NCI-H1092 (cell line): ENCODE data around the gene HAUS5.

Source experiments
- DNase-seq: peaks from one replicate; lab custom pipeline; 2025; lab: John Stamatoyannopoulos, UW

Gene HAUS5

DNA sequence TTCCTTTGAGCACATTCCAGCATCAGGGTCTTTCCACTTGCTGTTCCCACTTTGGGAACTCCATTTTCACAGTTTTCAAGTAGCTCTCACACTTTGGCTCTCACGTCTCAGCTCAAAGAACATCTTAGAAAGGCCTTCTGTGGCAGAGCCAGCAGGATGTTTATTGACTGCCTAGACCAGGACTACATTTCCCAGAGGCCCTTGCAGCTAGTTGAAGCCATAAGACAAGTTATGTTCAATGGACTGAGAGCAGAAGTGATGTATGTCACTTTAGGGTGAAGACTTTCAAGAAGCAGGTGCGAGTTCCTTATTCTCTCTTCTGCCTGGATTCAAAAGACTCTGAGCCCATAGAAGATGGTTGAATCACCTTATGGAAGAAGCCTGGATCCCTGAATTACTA lies 4.3 kb upstream of the HAUS5 start:
- DNase-seq, result no peak

DNA sequence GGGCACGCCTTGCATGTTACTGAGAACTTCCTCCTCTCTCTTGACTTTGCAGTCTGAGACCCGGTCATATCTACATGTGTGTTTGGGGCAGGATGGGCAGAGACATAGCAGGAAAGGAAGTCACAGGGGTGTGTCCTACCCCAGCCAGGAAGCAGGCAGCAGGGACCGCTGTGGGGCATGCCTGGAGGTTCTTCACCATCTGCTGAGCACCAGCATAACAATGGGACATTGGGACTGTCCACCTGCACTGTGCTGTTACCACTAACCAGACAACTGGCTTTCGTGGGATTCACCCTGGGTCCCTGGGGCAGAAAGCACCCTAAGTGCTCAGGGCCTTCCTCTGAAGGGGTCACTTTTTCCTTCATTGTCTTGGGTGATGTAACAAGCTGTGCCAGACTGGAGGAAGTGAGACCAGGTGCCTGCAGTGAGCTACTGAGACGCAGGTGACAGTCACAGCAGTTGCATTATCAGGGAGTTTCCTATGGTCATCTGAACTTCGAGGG lies 2.6 kb upstream of the HAUS5 start:
- DNase-seq, result no peak

GRCh38 chr19:35612224-35612558 lies 344 bp upstream of the HAUS5 start:
- no peak for DNase-seq

DNA sequence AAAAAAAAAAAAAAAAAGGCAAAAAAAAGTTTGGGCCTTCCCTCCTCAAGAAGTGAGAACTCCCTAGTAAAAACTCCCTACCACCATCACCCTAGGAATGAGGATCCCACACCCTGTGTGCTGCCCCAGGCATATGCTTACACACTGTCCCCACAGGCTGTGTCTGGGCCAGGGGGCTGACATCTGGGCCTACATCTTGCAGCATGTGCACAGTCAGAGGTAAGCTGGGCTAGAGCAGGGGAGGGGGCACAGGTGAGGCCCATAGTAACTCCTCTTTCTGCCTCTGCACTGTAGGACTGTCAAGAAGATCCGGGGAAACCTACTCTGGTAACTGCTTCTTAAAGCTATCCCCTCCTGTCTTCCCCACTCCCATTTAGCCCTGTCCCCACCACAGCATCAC lies 1.0 kb downstream of the HAUS5 start:
- no peak for DNase-seq

DNA sequence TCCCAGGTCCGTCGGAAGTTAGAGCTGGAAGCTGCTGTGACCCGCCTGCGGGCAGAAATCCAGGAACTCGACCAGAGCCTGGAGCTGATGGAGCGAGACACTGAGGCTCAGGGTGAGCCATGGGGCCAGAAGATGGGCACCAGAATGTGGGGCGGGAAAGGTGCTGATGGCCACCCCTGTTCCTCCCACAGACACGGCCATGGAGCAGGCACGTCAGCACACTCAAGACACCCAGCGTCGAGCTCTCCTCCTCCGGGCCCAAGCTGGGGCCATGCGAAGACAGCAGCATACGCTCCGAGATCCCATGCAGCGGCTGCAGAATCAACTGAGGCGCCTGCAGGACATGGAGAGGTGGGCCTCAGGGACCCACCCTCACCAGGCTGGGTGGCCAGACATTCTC lies 2.5 kb downstream of the HAUS5 start:
- no peak for DNase-seq

- no peak for DNase-seq
Observed at GRCh38 chr19:35618857-35619256, 6.3 kb downstream of the HAUS5 start.

GRCh38 chr19:35619290-35619923 lies 6.9 kb downstream of the HAUS5 start:
- no peak for DNase-seq

- DNase-seq, result no peak
Observed at GRCh38 chr19:35620001-35620400, 7.5 kb downstream of the HAUS5 start.

DNA sequence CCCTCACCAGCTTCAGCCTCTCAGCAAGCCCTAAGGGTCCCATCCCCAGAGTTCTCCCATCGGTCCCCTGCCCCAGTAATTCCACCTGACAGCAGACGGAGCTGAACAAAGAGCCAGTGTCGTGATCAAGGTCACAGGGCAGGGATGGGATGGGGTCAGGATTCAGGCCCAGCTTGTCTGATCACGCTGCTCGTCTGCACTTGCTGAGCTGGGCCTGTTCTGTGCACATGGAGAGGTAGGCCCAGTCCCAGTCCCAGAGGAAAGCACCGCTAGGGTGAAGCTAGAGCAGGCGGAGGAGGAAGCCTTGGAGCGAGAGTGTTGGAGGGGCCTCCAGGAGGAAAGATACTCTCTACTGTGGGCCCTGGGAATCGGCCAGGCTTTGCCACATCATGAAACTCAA lies 9.2 kb downstream of the HAUS5 start:
- DNase-seq, result no peak

GRCh38 chr19:35622750-35623149 lies 10.2 kb downstream of the HAUS5 start:
- no peak for DNase-seq

DNA sequence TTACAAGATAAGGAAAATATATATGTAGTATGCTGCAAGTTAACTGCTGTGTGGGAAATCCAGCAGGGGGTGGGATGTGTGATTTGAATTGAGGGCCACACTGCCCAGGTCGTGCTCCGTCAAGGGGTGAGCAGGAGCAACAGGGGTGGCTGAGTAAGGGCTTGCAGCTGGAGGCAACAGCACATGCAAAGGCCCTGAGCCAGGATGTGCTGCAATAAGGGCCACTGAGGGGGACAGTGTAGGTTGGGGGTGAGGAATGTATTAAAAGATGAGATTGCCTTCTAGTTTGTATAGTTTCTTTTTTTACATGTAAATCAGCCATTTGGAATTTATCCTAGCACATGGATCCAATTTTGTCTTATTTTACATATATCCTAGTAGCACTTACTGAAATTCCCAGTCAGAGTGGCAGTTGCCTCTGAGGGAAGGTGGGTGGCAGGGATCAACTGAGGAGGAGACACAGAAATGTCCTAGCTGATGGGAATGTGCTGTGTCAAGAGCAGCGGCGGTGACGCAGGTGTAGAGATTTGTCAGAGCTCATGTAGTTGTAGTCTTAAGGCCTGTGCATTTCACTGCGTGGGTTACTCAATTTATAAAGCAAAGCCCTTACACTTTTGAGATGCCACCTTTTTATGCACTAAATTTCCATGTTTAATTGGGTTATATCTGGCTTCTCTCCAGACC lies 10.9 kb downstream of the HAUS5 start:
- DNase-seq, result no peak

- no peak for DNase-seq
Observed at GRCh38 chr19:35628264-35628564, 15.7 kb downstream of the HAUS5 start.

DNA sequence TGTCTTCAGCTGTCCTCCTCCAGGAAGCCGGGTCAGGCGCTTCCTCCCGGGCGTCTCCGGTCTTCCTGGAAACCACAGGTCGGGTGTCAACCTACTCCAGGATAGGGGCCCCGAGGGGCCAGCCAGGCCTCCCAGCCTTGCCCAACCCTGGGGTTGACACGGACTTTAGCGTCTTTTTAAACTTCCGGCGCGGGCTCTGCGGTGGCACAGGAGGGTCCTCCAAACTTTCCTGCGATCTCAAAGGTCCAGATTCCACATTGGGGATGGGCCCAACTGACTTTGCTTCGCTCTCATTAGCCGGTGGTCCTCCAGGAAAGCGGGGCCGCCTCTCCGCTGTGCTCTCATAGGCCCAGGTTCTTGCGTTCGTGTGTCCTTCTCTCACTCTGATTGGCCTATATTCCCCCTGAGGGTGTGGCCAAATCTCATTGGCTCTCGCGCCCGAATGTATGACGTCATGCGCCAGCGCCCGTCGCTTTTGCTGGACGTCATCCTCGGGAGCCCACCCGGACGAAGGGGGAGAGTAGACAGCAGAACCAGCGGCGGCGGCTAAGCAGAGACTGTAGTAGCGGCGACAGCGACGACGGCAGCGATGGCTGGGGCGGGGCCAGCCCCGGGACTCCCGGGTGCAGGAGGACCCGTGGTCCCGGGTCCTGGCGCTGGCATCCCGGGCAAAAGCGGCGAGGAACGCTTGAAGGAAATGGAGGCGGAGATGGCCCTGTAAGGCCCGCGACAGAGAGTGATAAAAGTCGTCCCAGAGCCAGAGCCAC lies 16.2 kb downstream of the HAUS5 start, which contains the start of gene RBM42:
TSS of gene RBM42 (plus strand) at position 472 of the 767 bp plus-strand sequence. CDS start at position 590, 118 bp downstream.
- DNase-seq, result peak; percentile 91

DNA sequence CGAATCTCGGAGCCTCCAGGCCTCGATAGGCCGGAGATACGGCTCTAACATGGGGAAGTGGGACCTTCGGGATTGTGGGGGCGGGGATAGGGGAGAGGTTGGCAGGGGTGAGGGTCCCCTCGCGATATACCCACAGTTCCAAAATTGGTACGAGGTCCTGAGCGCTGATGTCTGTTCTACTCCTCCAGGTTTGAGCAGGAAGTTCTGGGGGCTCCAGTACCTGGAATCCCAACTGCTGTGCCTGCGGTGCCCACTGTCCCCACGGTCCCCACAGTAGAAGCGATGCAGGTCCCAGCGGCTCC lies 16.7 kb downstream of the HAUS5 start:
- no peak for DNase-seq

- DNase-seq, result no peak
Observed at GRCh38 chr19:35633727-35634440, 21.3 kb downstream of the HAUS5 start.

DNA sequence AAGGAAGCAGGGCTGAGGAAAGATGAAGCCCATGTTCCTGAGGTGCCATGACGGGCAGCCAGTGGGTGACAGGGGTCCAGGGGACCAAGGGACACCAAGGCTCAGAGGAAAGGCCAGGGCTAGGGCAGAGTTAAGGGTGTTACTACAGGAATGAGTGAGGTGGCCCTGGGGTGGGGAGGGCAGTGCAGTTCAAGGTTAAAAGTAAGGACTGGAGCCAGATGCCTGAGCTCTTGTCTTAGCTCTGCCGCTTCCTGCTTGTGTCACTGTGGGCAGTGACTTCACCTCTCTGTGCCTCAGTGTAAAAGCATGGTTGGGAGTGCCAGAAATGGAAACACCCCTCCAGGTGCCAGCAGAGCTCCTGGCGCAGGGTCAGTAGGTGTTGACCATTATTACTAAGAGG lies 24.1 kb downstream of the HAUS5 start:
- no peak for DNase-seq

GRCh38 chr19:35637165-35637564 lies 24.6 kb downstream of the HAUS5 start:
- no peak for DNase-seq

- no peak for DNase-seq
Observed at GRCh38 chr19:35639321-35639639, 26.7 kb downstream of the HAUS5 start.

DNA sequence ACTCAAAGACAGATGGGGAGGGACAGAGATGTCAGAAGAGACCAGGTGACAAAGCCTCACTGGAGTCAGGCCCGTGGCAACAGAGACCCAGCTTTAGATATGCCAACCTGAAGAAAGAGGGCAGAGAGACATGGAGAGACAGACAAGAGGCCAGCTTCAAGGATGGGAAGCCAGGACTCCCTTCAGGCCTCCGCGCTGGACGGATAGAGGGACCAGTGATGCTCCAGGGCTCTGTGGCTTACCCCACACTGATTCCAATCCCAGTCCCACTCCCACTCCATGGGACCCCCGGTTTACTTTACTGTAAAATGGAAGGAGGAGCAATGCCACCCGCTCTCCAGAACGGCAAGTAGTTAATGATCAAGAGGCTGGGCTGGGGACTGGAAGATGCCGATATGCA lies 27.3 kb downstream of the HAUS5 start:
- no peak for DNase-seq

GRCh38 chr19:35641515-35642151 lies 29.1 kb downstream of the HAUS5 start, which contains the start of gene ETV2:
Gene ETV2 (plus strand): TSS chr19:35641745. CDS start chr19:35642461, 716 bp downstream.
- no peak for DNase-seq

GRCh38 chr19:35642312-35642711 lies 29.8 kb downstream of the HAUS5 start:
- no peak for DNase-seq

- DNase-seq, result no peak
Observed at GRCh38 chr19:35642798-35643254, 30.3 kb downstream of the HAUS5 start.
